ENCODE results near the gene UROC1. TPM values are rescaled to one million over a fixed set of nuclear protein-coding genes. Genes with fewer than 3 reads are reported as not detected.

Gene UROC1
- total RNA-seq, 1 experiment from 2014 or later: not detected

DNA sequence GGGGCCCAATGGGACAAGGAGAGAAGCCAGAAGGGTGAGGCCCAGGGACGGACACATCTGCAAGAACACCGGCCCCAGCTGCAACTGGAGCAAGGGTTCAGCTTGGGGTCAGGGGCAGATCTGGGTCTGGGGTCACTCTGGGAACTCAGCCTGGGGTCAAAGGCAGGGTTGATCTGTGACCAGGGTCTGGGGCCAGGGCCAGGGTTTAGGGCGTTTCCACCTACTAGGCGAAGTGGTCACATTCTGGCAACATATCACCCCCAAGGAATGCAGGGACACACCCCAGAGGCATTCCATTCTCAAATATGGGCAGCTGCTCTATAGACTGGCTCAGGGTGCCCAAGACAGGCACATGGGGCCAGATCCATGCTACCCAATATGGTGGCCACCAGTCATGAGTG lies 9.0 kb downstream of the UROC1 start:
- Histone ChIP-seq H2BK15ac (ENCODE audit: low read depth, low read length) (no peak overlapping the region), H2AK5ac (ENCODE audit: insufficient read length, low read length) (no peak overlapping the region), H3K4ac (ENCODE audit: low read depth, low read length) (no peak overlapping the region), H3K23me2 (ENCODE audit: insufficient read length, low read depth, low read length, poor library complexity, severe bottlenecking) (no peaks in the 10 kb centered on the region), H3K27ac (ENCODE audit: insufficient read length, low read depth, low read length) (no peak overlapping the region), H4K91ac (ENCODE audit: insufficient read length, low read depth, low read length) (no peak overlapping the region), H2AFZ (ENCODE audit: low read length) (no peak overlapping the region), H3K56ac (ENCODE audit: insufficient read length, low read depth, low read length) (no peak overlapping the region), H4K20me1 (ENCODE audit: control insufficient read depth, insufficient read depth, insufficient read length) (no peaks in the 10 kb centered on the region), H3K9me3 (ENCODE audit: control insufficient read depth, low read depth, low read length) (no peaks in the 10 kb centered on the region), H3K79me1 (ENCODE audit: insufficient read depth, low read depth, low read length, poor library complexity, severe bottlenecking) (no peaks in the 10 kb centered on the region), H2BK12ac (ENCODE audit: insufficient read length, low read depth, low read length) (no peak overlapping the region), H3K18ac (ENCODE audit: insufficient read length, low read depth, low read length) (no peak overlapping the region), H2BK20ac (ENCODE audit: low read depth, low read length, poor library complexity, severe bottlenecking) (no peak overlapping the region), H3K27me3 (ENCODE audit: insufficient read depth, low read length) (no peaks in the 10 kb centered on the region), H3K4me1 (ENCODE audit: insufficient read depth, low read length) (no peaks in the 10 kb centered on the region), H3K9ac (ENCODE audit: extremely low read depth, insufficient read length, low read length) (no peak overlapping the region), H3T11ph (ENCODE audit: low read length) (no peak overlapping the region), H3K79me2 (ENCODE audit: insufficient read depth, low read length) (no peaks in the 10 kb centered on the region), H3K14ac (ENCODE audit: insufficient read depth, low read length) (no peak overlapping the region), H4K8ac (replicated peaks; ENCODE audit: insufficient read length, low read depth, low read length) (no peak overlapping the region), H3K23ac (ENCODE audit: insufficient read length, low read depth, low read length) (no peak overlapping the region), H2BK5ac (ENCODE audit: insufficient read length, low read length) (no peak overlapping the region), H2BK120ac (ENCODE audit: low read depth, low read length, poor library complexity, severe bottlenecking) (no peak overlapping the region), H4K5ac (ENCODE audit: insufficient read length, low read depth, low read length) (no peak overlapping the region), H3K4me2 (ENCODE audit: insufficient read depth, insufficient read length, low read length) (no peak overlapping the region)
- DNase-seq: no peak
- TF ChIP-seq, protein P1, sequence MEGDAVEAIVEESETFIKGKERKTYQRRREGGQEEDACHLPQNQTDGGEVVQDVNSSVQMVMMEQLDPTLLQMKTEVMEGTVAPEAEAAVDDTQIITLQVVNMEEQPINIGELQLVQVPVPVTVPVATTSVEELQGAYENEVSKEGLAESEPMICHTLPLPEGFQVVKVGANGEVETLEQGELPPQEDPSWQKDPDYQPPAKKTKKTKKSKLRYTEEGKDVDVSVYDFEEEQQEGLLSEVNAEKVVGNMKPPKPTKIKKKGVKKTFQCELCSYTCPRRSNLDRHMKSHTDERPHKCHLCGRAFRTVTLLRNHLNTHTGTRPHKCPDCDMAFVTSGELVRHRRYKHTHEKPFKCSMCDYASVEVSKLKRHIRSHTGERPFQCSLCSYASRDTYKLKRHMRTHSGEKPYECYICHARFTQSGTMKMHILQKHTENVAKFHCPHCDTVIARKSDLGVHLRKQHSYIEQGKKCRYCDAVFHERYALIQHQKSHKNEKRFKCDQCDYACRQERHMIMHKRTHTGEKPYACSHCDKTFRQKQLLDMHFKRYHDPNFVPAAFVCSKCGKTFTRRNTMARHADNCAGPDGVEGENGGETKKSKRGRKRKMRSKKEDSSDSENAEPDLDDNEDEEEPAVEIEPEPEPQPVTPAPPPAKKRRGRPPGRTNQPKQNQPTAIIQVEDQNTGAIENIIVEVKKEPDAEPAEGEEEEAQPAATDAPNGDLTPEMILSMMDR (conservative IDR thresholded peaks at IDR 0.05): no peak
- peaks cover 2% of the 10 kb centered on the region; the same call in 1 of the 2 replicates for H3K27me3 Mint-ChIP-seq (ENCODE audit: low read depth)
- no peaks in the 10 kb centered on the region for H3K9me3 Mint-ChIP-seq
- H3K4me1 Mint-ChIP-seq: peaks cover 5% of the 10 kb centered on the region in 2 experiments; a peak in 3 of 4 replicates
- no peak overlapping the region for H3K27ac Mint-ChIP-seq
- no peak overlapping the region for H3K4me3 Mint-ChIP-seq
- WGBS (ENCODE audit: extremely low coverage, insufficient read length, low lambda C conversion rate): no CpG with 5 or more reads among the region's 4 CpGs
- no peaks in the 10 kb centered on the region for H3K36me3 Mint-ChIP-seq (ENCODE audit: insufficient read depth in 1 of 3, low read depth in 3 of 3)
